Measurements from ENCODE around the gene XPR1.

DNA sequence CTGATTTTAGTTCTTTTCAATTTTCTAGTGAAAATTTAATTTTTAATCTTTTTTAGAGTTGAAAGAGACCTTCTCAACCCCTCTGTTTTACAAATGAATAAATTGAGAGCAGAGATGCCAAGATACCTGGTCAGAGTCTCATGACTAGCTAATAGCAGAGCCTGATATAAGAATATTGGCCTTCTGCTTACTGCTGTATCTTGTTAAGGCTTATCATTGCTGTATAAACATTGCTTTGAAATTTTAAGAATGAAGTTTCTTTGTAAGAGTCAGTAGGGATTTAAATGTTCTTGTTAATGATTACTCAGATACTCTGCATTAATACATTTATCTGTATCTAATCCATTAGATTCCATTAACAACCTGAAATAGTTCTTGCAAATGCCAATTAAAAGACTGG, 9.8 kb downstream of the XPR1 start:
- TF ChIP-seq SUZ12 (IDR thresholded peaks at IDR 0.05; ENCODE audit: unreplicated experiment): no peak
- TF ChIP-seq, protein P1, sequence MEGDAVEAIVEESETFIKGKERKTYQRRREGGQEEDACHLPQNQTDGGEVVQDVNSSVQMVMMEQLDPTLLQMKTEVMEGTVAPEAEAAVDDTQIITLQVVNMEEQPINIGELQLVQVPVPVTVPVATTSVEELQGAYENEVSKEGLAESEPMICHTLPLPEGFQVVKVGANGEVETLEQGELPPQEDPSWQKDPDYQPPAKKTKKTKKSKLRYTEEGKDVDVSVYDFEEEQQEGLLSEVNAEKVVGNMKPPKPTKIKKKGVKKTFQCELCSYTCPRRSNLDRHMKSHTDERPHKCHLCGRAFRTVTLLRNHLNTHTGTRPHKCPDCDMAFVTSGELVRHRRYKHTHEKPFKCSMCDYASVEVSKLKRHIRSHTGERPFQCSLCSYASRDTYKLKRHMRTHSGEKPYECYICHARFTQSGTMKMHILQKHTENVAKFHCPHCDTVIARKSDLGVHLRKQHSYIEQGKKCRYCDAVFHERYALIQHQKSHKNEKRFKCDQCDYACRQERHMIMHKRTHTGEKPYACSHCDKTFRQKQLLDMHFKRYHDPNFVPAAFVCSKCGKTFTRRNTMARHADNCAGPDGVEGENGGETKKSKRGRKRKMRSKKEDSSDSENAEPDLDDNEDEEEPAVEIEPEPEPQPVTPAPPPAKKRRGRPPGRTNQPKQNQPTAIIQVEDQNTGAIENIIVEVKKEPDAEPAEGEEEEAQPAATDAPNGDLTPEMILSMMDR (IDR thresholded peaks at IDR 0.05 in 2 of 3, conservative IDR thresholded peaks at IDR 0.05 in 1 of 3; ENCODE audit: control insufficient read depth in 2 of 3, extremely low read depth in 1 of 3, insufficient read depth in 1 of 3, low read depth in 3 of 3, low read length in 3 of 3): no peak
